ENCODE measurements around the gene FAM43B. TPM values are rescaled to one million over a fixed set of nuclear protein-coding genes. Genes with fewer than 3 reads are reported as not detected.

FAM43B gene
- polyA plus RNA-seq, 1 experiment: 0.02 TPM

GRCh38 chr1:20603504-20604464 is 51.4 kb downstream of the FAM43B start:
- H3K9me3 ChIP-seq (ENCODE audit: control insufficient read depth, insufficient read depth, low read length): no peaks in the 10 kb centered on the region
- no peaks in the 10 kb centered on the region for H3K27me3 ChIP-seq (ENCODE audit: control insufficient read depth, insufficient read depth, low read length)
- CTCF ChIA-PET: no interaction called here
- peak overlapping the region; percentile 62 for H3K27ac ChIP-seq (ENCODE audit: low read depth, low read length)
- TF ChIP-seq CTCF (IDR thresholded peaks at IDR 0.05; ENCODE audit: low read depth, low read length): no peak
- DNase-seq (ENCODE audit: low read depth, low spot score): peak; percentile 65
- H3K4me3 ChIP-seq (ENCODE audit: low read depth, low read length): no peak overlapping the region
- POLR2A ChIA-PET: interaction anchor here (1.6 kb wide), 1 partner anchor 14 kb away, joined by 8 read pairs; the partner anchor contains the start of gene CDA

Other genes with a start within 250 kb of the FAM43B start
- 62.8 and 83.1 TPM in 2 replicates for gene CAMK2N1, start 66.4 kb upstream of the FAM43B start, polyA plus RNA-seq (2011; rRNA removed)
- 23.1 and 26.6 TPM in 2 replicates for gene MUL1, start 44.4 kb upstream of the FAM43B start, polyA plus RNA-seq (2011; rRNA removed)
- 2.8 and 4.2 TPM in 2 replicates for gene CDA, start 36.5 kb downstream of the FAM43B start, polyA plus RNA-seq (2011; rRNA removed)
- 43.8 and 49.0 TPM in 2 replicates for gene PINK1, start 80.9 kb downstream of the FAM43B start, polyA plus RNA-seq (2011; rRNA removed)
- gene DDOST, start 108.8 kb downstream of the FAM43B start, polyA plus RNA-seq (2011; rRNA removed): 494 and 553 TPM in 2 replicates
- 2.7 and 2.8 TPM in 2 replicates for gene KIF17, start 165.4 kb downstream of the FAM43B start, polyA plus RNA-seq (2011; rRNA removed)
- gene SH2D5, start 180.1 kb downstream of the FAM43B start, polyA plus RNA-seq (2011; rRNA removed): 4.9 and 6.5 TPM in 2 replicates
- 141 and 203 TPM in 2 replicates for gene HP1BP3, start 234.7 kb downstream of the FAM43B start, polyA plus RNA-seq (2011; rRNA removed)